Measurements from ENCODE around the gene CDH4. TPM values are rescaled to one million over a fixed set of nuclear protein-coding genes. Genes with fewer than 3 reads are reported as not detected.

Gene CDH4
- total RNA-seq, 1 experiment from 2014 or later: not detected

DNA sequence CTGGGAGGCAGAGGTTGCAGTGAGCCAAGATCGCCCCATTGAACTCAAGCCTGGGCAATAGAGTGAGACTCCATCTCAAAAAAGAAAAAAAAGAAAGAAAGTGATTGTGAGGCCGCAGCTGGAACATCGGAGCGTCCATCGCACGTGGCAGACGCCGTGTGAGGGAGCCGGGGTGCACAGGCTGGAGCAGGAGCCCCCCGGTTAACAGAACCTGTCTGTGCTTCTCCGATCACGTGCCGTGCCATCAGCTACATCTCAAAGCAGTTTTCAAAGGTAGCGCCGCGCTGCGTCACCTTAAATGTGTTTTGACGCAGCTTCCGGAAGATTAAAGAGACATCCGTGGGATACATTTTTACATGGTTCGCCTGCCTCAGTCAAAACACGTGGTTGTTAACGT is 674.7 kb downstream of the CDH4 start:
- Histone ChIP-seq H3K4me1 (ENCODE audit: control insufficient read depth, insufficient read depth, low read length) (no peaks in the 10 kb centered on the region), H3K27ac (ENCODE audit: low read length) (no peak overlapping the region), H3K9me3 (ENCODE audit: control insufficient read depth, insufficient read depth, low read depth, low read length) (no peaks in the 10 kb centered on the region), H3K4me3 (ENCODE audit: low read depth in 2 of 2, low read length in 2 of 2) (no peak overlapping the region), H3K36me3 (ENCODE audit: control insufficient read depth, insufficient read depth, low read length) (no peaks in the 10 kb centered on the region), H3K27me3 (ENCODE audit: control insufficient read depth, insufficient read depth, low read length) (no peaks in the 10 kb centered on the region)
- DNase-seq (ENCODE audit: low read depth, low spot score) (no peak), ATAC-seq (no peak)
- intact Hi-C loops (cut with micrococcal nuclease; ENCODE audit: unreplicated experiment): no loop called here
- in situ Hi-C loops (cut with HindIII; ENCODE audit: low pct_unique_long_range_greater_than_20kb, low sequenced_read_pairs): no loop called here
- TF ChIP-seq, protein P1, sequence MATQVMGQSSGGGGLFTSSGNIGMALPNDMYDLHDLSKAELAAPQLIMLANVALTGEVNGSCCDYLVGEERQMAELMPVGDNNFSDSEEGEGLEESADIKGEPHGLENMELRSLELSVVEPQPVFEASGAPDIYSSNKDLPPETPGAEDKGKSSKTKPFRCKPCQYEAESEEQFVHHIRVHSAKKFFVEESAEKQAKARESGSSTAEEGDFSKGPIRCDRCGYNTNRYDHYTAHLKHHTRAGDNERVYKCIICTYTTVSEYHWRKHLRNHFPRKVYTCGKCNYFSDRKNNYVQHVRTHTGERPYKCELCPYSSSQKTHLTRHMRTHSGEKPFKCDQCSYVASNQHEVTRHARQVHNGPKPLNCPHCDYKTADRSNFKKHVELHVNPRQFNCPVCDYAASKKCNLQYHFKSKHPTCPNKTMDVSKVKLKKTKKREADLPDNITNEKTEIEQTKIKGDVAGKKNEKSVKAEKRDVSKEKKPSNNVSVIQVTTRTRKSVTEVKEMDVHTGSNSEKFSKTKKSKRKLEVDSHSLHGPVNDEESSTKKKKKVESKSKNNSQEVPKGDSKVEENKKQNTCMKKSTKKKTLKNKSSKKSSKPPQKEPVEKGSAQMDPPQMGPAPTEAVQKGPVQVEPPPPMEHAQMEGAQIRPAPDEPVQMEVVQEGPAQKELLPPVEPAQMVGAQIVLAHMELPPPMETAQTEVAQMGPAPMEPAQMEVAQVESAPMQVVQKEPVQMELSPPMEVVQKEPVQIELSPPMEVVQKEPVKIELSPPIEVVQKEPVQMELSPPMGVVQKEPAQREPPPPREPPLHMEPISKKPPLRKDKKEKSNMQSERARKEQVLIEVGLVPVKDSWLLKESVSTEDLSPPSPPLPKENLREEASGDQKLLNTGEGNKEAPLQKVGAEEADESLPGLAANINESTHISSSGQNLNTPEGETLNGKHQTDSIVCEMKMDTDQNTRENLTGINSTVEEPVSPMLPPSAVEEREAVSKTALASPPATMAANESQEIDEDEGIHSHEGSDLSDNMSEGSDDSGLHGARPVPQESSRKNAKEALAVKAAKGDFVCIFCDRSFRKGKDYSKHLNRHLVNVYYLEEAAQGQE (IDR thresholded peaks at IDR 0.05; ENCODE audit: insufficient read depth in 1 of 2, low read depth in 2 of 2, low read length in 1 of 2): no peak
- TF ChIP-seq SIN3A (IDR thresholded peaks at IDR 0.05; ENCODE audit: borderline replicate concordance, insufficient read depth, low read depth, low read length) (no peak), POLR2AphosphoS5 (IDR thresholded peaks at IDR 0.05; ENCODE audit: low read depth, low read length) (no peak), TCF7L2 (IDR thresholded peaks at IDR 0.05; ENCODE audit: low read depth, low read length) (no peak)
- TF ChIP-seq, protein P2, sequence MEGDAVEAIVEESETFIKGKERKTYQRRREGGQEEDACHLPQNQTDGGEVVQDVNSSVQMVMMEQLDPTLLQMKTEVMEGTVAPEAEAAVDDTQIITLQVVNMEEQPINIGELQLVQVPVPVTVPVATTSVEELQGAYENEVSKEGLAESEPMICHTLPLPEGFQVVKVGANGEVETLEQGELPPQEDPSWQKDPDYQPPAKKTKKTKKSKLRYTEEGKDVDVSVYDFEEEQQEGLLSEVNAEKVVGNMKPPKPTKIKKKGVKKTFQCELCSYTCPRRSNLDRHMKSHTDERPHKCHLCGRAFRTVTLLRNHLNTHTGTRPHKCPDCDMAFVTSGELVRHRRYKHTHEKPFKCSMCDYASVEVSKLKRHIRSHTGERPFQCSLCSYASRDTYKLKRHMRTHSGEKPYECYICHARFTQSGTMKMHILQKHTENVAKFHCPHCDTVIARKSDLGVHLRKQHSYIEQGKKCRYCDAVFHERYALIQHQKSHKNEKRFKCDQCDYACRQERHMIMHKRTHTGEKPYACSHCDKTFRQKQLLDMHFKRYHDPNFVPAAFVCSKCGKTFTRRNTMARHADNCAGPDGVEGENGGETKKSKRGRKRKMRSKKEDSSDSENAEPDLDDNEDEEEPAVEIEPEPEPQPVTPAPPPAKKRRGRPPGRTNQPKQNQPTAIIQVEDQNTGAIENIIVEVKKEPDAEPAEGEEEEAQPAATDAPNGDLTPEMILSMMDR (IDR thresholded peaks at IDR 0.05): no peak
- ChIA-PET CTCF (no interaction called here), POLR2A (no interaction called here)
- no TSS peak for BruUV-seq (replicated peaks)

DNA sequence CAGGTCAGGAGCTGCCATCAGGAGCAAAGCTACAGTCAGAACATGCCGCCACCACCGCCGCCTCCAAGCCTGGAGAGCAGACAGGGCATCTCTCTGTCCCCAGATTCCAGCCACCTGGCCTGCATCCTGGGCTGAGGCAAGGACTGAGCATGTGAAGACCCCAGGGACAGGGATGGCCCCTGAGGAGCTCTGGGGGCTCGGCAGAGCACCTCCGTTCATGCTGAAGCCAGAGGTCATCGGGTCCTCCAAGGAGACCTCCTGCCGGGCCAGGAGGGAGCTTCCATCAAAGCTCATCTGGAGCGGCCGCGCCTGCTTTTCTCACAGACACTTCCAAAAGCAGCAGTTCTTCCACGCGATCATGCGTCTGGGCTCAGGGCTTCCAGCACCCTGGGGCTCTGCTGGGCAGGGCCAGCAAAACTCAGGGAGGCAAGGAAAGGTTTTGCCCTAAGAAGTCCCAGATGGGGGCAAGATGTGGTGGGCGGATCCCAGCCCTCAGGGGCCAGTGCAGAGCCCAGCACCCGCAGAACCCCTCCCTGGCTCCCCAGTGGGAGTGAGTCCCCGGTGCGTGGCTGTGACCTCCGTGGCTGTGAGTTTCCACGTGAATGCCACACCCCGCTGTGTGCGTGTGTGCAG is 675.2 kb downstream of the CDH4 start:
- BruUV-seq (replicated peaks): no TSS peak
- TF ChIP-seq SIN3A (IDR thresholded peaks at IDR 0.05; ENCODE audit: borderline replicate concordance, insufficient read depth, low read depth, low read length) (no peak), TCF7L2 (IDR thresholded peaks at IDR 0.05; ENCODE audit: low read depth, low read length) (no peak), POLR2AphosphoS5 (IDR thresholded peaks at IDR 0.05; ENCODE audit: low read depth, low read length) (no peak)
- TF ChIP-seq, protein P2 (IDR thresholded peaks at IDR 0.05): no peak
- TF ChIP-seq, protein P1 (IDR thresholded peaks at IDR 0.05; ENCODE audit: insufficient read depth in 1 of 2, low read depth in 2 of 2, low read length in 1 of 2): no peak
- DNase-seq (ENCODE audit: low read depth, low spot score) (no peak), ATAC-seq (no peak)
- Histone ChIP-seq H3K27ac (ENCODE audit: low read length) (no peak overlapping the region), H3K4me3 (ENCODE audit: low read depth in 2 of 2, low read length in 2 of 2) (no peak overlapping the region), H3K9me3 (ENCODE audit: control insufficient read depth, insufficient read depth, low read depth, low read length) (no peaks in the 10 kb centered on the region), H3K27me3 (ENCODE audit: control insufficient read depth, insufficient read depth, low read length) (no peaks in the 10 kb centered on the region), H3K36me3 (ENCODE audit: control insufficient read depth, insufficient read depth, low read length) (no peaks in the 10 kb centered on the region), H3K4me1 (ENCODE audit: control insufficient read depth, insufficient read depth, low read length) (no peaks in the 10 kb centered on the region)
- intact Hi-C loops (cut with micrococcal nuclease; ENCODE audit: unreplicated experiment) (no loop called here), in situ Hi-C loops (cut with HindIII; ENCODE audit: low pct_unique_long_range_greater_than_20kb, low sequenced_read_pairs) (no loop called here)
- CTCF ChIA-PET: no interaction called here
- POLR2A ChIA-PET: no interaction called here
